Astrocyte (in vitro differentiated cells and primary cell): ENCODE measurements around the gene HAGHL.

ENCODE experiments used
- EZH2 ChIP-seq: IDR thresholded peaks from 2 replicates; pipeline ENCODE4 v1.6.1; 2012; ENCODE audit warnings: mild to moderate bottlenecking, low read length, inconsistent platforms; ENCODE audit not compliant: insufficient read depth
- TF ChIP-seq, protein P1 (sequence below): IDR thresholded peaks from 2 replicates; pipeline ENCODE4 v1.5.1; 2011; ENCODE audit warnings: low read depth, mild to moderate bottlenecking, inconsistent platforms, low read length, moderate library complexity; ENCODE audit not compliant: insufficient read depth

DNA sequence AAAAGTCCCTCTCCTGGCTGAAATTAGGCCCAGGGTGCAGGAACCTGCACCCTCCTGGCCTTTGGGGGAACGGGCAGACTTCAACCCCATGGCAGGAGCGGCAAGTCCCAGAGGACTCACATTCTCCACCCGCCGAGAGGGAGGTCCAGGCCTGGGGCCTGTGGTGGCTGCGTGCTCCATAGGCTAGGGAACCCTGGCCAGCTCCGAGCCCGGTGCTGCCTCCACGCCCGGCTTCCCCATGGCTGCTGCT lies 793 bp upstream of the HAGHL start:
- TF ChIP-seq, protein P1, sequence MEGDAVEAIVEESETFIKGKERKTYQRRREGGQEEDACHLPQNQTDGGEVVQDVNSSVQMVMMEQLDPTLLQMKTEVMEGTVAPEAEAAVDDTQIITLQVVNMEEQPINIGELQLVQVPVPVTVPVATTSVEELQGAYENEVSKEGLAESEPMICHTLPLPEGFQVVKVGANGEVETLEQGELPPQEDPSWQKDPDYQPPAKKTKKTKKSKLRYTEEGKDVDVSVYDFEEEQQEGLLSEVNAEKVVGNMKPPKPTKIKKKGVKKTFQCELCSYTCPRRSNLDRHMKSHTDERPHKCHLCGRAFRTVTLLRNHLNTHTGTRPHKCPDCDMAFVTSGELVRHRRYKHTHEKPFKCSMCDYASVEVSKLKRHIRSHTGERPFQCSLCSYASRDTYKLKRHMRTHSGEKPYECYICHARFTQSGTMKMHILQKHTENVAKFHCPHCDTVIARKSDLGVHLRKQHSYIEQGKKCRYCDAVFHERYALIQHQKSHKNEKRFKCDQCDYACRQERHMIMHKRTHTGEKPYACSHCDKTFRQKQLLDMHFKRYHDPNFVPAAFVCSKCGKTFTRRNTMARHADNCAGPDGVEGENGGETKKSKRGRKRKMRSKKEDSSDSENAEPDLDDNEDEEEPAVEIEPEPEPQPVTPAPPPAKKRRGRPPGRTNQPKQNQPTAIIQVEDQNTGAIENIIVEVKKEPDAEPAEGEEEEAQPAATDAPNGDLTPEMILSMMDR = no peak
- no peak for TF ChIP-seq EZH2
